DND-41 (cell line): ENCODE results near the gene ARHGAP18.

Experiments used
- EZH2 ChIP-seq: IDR thresholded peaks from 3 replicates; pipeline ENCODE4 v1.6.1; 2012; ENCODE audit warnings: borderline replicate concordance, low read depth, mild to moderate bottlenecking, moderate library complexity, low read length, inconsistent platforms; ENCODE audit not compliant: severe bottlenecking
- TF ChIP-seq, protein P1 (sequence below): IDR thresholded peaks from 2 replicates; pipeline ENCODE4 v1.5.1; 2012; ENCODE audit warnings: borderline replicate concordance, low read length, moderate library complexity, mild to moderate bottlenecking; ENCODE audit not compliant: poor library complexity, severe bottlenecking; ENCODE audit errors: extremely low read depth

DNA sequence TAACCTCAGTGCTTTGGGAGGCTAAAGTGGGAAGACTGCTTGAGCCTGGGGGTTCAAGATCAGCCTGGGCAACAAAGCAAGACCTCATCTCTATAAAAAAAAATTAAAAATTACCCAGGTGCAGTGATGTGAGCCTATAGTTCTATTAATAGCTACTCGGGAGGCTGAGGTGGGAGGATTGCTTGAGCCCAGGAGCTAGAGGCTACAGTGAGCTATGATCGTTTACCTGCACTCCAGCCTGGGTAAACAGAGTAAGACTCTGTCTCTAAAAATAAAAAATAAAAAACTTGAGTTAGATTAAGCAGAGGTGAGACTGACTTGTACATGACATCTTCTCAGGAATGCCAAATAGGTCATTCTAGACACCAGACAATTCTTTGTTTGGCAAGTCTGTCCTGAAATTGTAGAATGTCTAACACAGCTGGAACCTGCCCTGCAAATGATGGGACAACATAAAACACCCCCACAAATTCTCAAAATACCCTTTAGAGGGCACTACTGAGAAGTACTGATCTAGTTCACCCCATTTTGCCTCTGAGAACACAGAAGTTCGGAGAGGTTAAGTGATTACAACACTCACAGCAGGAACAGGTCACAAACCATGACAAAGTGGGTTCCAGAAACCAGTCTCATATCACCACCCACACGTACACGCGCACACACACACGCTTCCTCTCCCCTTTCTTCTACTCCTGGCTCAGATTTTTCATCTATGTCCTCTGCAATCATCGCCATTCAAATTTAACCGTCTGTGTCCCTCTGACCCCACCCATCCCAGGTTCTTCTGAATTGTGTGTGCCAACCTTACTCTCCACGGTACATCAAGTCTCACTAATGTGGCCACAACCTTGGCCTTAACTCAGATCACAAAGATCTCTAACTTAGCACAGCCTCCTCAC is 38.3 kb downstream of the ARHGAP18 start:
- TF ChIP-seq, protein P1, sequence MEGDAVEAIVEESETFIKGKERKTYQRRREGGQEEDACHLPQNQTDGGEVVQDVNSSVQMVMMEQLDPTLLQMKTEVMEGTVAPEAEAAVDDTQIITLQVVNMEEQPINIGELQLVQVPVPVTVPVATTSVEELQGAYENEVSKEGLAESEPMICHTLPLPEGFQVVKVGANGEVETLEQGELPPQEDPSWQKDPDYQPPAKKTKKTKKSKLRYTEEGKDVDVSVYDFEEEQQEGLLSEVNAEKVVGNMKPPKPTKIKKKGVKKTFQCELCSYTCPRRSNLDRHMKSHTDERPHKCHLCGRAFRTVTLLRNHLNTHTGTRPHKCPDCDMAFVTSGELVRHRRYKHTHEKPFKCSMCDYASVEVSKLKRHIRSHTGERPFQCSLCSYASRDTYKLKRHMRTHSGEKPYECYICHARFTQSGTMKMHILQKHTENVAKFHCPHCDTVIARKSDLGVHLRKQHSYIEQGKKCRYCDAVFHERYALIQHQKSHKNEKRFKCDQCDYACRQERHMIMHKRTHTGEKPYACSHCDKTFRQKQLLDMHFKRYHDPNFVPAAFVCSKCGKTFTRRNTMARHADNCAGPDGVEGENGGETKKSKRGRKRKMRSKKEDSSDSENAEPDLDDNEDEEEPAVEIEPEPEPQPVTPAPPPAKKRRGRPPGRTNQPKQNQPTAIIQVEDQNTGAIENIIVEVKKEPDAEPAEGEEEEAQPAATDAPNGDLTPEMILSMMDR: peak; percentile 36
- no peak for TF ChIP-seq EZH2
